GDM1 (cell line): ENCODE results near the gene C16orf90.

Source experiments
- DNase-seq: peaks from one replicate; lab custom pipeline; 2025; lab: John Stamatoyannopoulos, UW

C16orf90 gene

DNA sequence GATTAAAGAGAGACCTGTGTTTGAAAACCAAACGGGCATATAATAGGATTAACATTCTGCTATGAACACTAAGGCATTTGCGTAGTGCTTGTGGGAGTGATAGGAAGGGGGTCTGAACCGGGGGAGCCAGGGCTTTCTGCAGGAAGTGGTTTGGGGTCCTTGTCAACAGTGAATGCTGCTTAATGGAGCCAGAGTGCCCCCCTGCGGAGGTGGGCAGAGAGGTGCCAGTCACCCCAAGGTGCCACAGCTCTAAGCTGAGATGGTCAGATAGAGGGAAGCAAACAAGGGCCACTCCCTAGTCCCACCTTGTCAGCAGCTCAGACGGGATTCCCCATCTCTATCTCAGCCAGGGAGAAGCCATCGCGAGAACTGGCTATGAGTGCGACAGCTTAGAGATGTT lies 34.1 kb downstream of the C16orf90 start:
- peak; percentile 9 for DNase-seq

DNA sequence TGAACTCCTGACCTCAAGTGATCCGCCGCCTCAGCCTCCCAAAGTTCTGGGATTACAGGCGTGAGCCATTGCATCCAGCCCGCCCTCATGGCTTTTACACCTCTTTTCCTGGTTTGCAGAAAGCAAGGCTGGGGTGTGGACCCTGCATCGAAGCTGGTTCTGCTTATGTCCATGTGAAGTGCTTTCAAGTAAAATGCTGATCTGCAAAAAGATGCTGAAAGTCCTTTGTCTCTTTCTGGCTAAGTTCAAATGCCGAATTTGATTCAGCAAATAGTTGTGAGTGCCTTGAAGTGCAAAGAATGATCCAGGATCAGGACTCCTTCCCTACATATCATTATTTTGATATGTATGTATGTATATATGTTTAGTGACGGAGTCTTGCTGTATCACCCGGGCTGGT lies 34.7 kb downstream of the C16orf90 start:
- no peak for DNase-seq

DNA sequence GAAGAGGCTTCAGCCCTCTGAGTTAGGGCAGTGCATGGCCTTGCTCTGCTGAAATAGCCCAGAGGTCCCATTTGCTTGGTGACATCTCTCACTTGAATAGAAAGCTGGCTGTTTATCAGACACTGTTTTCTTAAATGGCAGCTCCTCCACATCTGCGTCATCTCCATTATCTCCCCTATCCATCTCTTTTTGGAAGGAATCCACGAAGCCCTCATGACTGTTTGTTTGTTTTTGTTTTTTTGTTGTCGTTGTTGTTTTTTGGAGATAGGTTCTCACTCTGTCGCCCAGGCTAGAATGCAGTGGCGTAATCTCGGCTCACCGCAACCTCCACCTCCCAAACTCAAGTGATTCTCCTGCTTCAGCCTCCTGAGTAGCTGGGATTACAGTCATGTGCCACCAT lies 35.2 kb downstream of the C16orf90 start:
- no peak for DNase-seq

DNA sequence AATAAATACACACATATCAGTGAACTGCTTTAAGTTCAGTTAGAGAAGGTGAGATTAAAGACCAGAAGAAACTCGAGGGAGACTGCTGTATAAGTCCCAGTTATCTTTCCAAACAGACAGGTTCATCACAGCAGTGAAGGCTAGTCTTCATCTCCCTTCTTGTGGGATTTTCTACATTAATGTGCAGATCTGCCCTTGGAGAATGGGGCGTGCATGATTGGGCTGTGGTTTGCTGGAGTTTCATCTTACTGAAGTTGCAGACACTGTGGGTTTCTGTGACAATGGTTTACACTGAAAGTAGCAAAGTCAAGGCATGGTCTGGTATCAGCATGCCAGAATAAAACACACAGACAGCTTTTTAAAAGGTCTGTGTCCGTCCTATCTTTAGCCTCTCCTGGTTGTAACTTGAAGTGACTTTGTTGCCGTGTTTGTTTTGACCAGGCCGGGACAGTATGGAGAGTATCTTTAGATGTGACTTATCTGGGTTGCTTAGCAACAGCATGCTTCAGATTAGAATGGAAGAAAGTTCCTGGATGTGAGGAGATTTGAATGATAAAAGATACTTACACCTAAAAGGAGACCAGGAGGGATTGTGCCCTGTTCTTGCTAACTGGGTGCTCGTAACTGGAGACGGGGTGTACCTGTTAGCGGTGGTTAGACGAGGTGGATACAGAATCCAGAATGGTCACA lies 35.7 kb downstream of the C16orf90 start:
- DNase-seq, result no peak

DNA sequence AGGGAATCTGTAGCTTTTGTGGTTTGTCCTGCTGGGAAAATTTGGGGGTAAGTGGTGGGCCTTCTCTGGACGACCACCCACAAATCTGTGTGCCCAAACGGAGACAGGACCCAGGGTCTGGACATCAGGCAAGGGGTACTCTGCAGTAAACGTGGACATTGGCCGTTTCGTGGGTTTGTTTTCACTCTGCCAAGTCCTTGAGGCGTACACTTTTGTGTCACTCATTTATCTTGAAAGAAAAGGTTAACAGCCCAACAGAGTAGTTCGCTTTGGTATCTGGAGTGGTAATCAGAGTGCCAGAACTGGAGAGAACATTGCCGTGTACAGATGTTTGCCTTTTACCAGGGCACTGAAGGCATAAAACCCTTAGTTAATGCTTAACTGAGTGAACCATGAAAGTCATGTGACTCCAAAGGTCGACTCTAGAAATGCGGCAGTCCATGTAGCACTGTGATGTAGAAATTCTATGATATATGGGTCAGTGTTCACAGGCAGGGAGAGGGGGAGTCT lies 36.4 kb downstream of the C16orf90 start:
- no peak for DNase-seq

DNA sequence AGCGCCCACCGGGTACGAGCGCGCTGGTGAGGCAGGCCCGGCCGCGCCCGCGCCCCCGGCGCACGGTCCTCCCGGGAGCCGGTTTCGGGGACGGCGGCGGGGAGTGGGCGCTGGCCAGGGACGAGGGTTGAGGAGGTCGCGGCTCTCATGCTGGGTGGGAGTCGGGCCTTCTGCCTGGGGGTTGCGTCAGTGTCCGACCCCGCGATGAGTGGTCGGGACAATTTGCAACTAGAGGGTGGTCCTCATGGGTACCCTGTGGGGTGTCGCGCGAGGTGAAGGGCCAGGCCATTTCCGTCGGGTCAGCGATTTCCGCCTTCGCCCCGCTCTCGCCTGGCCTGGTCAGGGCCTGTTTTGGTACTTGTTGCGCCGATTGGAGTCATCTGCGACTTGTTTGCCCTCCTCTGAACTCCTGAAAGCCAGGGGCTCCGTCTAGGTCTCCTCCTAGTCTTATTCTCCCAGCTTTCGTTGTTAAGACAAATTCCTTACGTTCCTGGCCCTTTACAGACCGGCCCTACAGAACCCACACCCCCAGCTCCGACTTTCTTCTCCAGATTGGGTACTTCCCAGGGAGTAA lies 36.9 kb downstream of the C16orf90 start:
- DNase-seq, result no peak

DNA sequence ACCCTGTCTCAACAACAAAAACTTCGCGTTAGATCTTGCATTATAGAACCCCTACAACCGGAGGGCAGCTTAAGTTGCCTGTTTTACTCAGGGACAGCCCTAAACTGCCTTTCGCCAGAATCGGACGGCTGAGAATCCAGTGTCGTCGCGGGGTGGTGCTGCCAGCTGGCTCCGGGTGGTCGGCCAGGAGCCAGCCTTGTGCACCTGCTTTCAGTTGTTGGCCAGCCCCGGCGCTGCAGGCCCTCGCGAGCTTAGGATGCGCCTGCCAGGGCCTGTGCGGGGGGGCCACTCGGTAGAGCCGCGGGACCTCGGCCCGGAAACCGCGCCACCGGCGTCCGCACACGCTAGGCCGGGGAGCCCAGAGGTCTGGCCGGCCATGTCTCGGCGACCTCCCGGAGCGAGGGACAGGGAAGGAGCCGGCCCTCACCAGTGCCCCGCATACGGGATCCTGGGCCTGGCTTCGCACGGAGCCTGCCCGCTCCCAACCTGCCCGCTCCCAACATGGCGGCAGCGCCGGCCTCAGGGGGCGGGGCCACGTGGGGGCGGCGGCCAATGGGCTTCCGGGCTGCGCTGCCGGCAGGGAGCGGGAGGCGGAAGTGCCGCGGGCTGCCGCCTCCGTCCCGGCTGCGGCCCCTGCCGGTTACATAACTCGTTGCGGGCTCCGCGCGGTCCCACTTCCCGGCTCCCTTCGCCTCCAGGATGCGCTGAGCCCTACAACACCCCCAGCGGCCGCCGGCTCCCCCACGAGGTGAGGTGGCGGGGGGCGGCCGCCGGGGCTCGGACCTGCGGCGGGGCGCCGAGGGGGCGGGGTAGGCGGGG lies 37.6 kb downstream of the C16orf90 start:
- peak; percentile 91 for DNase-seq

DNA sequence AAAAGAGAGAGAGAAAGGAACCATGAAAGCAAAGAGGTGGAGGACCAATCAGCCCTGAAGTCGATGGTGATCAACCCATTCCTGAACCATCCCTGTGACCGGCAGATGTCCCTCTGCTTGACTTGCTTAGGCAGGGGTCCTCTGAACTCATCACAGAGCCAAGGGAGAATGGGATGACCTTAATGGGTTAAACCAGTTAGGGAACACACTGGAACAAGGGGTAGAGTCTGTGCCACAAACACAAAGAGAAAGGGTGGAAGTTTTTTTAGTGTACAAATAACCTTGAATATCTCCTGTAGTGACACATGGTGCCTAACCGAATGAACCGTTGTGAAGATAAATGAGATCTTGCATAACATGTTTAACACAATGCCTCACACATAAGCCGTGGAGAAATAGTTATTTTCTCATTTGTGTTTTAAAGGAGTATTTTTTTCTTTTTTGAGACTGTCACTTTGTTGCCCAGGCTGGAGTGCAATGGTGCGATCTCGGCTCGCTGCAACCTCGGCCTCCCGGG lies 40.6 kb downstream of the C16orf90 start:
- DNase-seq, result no peak

DNA sequence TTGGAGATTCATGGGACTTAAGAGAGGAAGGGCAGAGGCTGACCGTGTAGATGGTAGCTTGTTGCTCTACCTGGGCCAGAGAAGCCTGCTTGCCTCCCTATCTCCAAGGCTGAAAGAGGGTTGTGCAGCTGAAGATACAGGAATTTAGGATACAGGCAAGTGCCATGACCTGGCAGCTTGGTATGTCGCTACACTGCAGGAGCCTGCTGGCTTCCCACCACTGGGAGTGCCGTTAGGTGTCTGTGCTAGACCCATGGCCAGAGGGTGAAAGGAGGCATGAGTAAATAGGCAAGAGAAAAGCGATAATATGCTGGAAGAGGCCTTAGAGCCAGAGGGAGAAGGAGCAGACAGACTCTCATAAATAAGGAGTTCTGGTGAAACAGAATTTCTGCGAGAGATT lies 41.2 kb downstream of the C16orf90 start:
- DNase-seq, result no peak

DNA sequence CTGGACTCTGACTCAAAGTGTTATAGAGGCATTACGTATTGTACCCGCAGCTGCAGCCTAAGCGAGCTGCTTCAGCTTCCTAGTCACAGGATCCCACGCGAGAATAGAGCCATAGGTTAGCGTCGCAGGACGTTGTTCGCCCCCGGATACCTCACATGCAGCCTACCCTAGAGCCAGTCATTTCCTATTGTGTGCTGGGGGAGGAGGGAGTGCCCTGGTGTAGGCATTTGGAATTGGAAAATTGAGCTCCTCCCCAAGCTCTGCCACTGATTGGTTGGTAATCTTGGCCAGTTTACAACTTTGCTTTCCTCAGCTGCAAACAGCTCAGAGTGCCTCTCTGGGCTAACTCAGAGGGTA lies 51.3 kb downstream of the C16orf90 start:
- DNase-seq, result no peak
